HUDEP-2 (cell line): Measurements from ENCODE around the gene NXF3.
"Not testable (repeated sequence)": the region's sequence is repeated elsewhere in the genome, so short reads cannot be mapped to it uniquely, and the experiment has no call there.

ENCODE experiments used
- DNase-seq, 76 experiments: peaks; one replicate each; lab custom pipeline; 2025; ENCODE audit not compliant: unreplicated experiment in 76 of 76; lab: John Stamatoyannopoulos, UW

NXF3 gene

DNA sequence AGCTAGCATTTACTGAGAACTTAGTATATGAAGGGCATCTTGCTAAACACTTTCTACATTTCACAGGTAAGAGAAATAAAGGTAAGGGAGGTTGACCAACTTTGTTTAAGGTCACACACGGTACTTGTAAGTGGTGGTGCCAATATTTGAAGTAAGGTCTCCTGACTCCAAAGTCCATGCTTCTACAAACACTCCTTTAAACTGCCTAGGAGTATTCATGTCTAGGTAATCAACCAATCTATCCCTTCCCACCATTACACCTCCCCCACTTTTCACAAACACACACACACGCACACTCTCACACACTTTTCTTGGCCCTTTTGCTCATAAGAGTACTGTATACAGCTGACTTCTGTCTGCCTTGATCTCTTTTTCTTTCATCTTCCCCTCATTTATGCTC, 36.0 kb downstream of the NXF3 start:
- no peak for DNase-seq

DNA sequence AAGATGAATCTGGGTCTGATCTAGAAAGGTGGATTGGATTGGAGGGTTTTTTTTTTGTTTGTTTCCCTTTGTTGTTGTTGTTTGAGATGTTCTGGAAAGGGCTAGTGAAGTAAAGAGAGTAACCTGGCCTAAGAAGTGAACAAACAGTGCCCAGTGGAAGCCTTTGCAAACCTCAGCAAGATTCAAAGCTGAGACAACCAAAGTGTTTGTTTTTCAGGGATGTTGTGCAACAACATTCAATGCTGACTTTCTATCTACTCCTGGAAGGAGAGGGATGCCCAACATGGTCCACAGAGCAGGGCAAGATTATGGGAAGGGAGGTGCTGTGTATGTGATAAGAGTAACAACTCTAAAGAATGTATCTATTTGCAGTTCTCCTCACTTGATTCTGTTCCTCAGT, 40.3 kb downstream of the NXF3 start:
- DNase-seq = no peak

DNA sequence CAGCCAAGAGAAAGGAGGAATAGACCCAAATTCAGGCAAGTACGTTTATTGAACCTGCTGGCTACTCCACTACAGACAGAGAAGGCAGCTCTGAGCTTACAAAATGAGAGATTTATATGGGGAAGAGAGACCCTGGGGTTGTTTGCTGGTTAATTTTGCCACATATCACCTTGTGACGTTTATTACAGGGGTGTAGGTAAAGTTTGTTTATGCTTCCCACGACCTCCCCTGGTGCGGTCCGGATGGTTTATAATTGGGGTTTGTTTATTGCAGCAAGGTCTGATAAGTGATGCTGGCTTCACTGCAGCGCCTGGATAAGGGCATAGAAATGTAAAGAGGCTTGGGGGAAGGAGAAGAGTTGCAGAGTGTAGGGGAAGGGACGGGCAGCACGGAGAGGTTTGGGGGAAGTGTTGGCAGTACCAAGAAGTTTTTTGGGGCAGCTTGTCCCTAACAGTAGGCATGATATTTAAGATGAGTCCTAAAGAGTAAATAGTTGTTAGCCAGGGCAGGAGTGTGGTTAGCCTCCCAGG, 41.6 kb downstream of the NXF3 start:
- no peak for DNase-seq

DNA sequence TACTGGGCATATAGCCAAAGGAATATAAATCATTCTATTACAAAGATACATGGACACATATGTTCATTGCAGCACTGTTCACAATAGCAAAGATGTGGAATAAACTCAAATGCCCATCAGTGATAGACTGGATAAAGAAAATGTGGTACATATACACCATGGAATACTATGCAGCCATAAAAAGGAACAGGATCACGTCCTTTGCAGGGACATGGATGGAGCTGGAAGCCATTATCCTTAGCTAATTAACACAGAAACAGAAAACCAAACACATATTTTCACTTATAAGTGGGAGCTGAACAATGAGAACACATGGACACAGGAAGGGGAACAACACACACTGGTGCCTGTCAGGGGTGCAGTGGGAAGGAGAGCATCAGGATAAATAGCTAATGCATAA, 59.6 kb downstream of the NXF3 start:
- not testable (repeated sequence) for DNase-seq
